Ovary (tissue), 3 donors: ENCODE results near the gene KIRREL1.

ENCODE experiments used
- EP300 ChIP-seq: sonication (generic); formaldehyde crosslinking; IDR thresholded peaks from one replicate; pipeline ENCODE4 v1.6.1; 2017; ENCODE audit warnings: antibody characterized with exemption
- TF ChIP-seq, protein P1 (sequence below), 3 donors: fragments of 450-650 bp in 2 of 3; fragments of 200-600 bp in 1 of 3; IDR thresholded peaks; one replicate each; pipeline versions ENCODE4 v1.5.1 to v1.8.0; 2016 to 2022; ENCODE audit warnings: antibody characterized with exemption in 3 of 3, mild to moderate bottlenecking in 1 of 3
- donor health status: DM: no; HTN: no; CAD: no.

DNA sequence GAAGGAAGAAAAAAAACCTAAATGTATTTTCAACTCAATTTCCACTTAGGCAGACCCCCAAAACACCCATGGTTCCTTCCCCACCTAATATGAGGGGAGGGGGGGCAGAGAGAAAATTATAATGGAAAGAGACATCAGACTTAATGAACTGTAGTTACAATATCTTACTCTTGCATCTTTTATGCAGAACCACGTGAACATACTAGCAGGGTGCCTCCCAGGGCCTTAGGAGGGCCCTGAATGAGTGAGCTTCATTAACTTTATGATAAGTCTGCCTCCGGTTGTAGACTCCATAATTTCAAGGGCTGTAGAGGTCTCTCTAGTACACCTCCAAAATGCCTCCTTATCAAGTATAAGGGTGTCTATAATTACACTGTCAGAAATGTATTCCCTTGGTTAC is 11.3 kb upstream of the KIRREL1 start:
- TF ChIP-seq, protein P1, sequence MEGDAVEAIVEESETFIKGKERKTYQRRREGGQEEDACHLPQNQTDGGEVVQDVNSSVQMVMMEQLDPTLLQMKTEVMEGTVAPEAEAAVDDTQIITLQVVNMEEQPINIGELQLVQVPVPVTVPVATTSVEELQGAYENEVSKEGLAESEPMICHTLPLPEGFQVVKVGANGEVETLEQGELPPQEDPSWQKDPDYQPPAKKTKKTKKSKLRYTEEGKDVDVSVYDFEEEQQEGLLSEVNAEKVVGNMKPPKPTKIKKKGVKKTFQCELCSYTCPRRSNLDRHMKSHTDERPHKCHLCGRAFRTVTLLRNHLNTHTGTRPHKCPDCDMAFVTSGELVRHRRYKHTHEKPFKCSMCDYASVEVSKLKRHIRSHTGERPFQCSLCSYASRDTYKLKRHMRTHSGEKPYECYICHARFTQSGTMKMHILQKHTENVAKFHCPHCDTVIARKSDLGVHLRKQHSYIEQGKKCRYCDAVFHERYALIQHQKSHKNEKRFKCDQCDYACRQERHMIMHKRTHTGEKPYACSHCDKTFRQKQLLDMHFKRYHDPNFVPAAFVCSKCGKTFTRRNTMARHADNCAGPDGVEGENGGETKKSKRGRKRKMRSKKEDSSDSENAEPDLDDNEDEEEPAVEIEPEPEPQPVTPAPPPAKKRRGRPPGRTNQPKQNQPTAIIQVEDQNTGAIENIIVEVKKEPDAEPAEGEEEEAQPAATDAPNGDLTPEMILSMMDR (IDR thresholded peaks at IDR 0.05) = no peak
- TF ChIP-seq EP300 = no peak
